ENCODE measurements around the gene TREX2. TPM values are rescaled to one million over a fixed set of nuclear protein-coding genes. Genes with fewer than 3 reads are reported as not detected.
A peak's percentile ranks its signal among the peaks of the same experiment; 100 is the strongest.

TREX2 gene
- total RNA-seq: 0.49 TPM
- 1 to 10 TPM in 1 of 8 donors, under 1 TPM in 7; 0.20 to 1.3 (median 0.63) TPM for polyA plus RNA-seq (ENCODE audit: insufficient read depth in 1 of 8, insufficient read length in 8 of 8, low replicate concordance in 1 of 8)
- long read RNA-seq, donor 1: 0 reads
- long read RNA-seq, donor 2: 0 reads
- long read RNA-seq, donor 3, partial matches to known transcripts: 7 of 7 reads
- long read RNA-seq, donor 3, other reads (novel, unspliced or antisense): 0 of 7 reads
- long read RNA-seq, donor 4: 0 reads
- long read RNA-seq, donor 5: 0 reads
- long read RNA-seq, donor 6, partial matches to known transcripts: 7 of 7 reads
- long read RNA-seq, donor 6, other reads (novel, unspliced or antisense): 0 of 7 reads
- long read RNA-seq, donor 7, partial matches to known transcripts: 5 of 5 reads
- long read RNA-seq, donor 7, other reads (novel, unspliced or antisense): 0 of 5 reads
- long read RNA-seq, donor 8: 0 reads
- long read RNA-seq, donor 9: 0 reads
- long read RNA-seq, donor 10: 0 reads
- long read RNA-seq, donor 11: 0 reads

- WGBS (ENCODE audit: insufficient coverage): 84% methylated on average over 26 of the region's 30 CpGs
- Histone ChIP-seq H3K4me3 (ENCODE audit: low read length) (no peak within 1 kb of the TSS), H3K36me3 (ENCODE audit: control insufficient read depth, insufficient read depth, low read length) (no peaks in the 10 kb centered on the region), H3K4me1 (ENCODE audit: control insufficient read depth, insufficient read depth, low read length) (peaks cover 4% of the 10 kb centered on the region), H3K27ac (ENCODE audit: low read length) (no peak within 1 kb of the TSS), H3K9me3 (replicated peaks; ENCODE audit: control insufficient read depth, low read depth, low read length) (no peaks in the 10 kb centered on the region), H3K27me3 (ENCODE audit: control insufficient read depth, insufficient read depth, low read length) (no peaks in the 10 kb centered on the region)
- no peak for DNase-seq
Measured at GRCh38 chrX:153445856-153446635, at the start of gene TREX2. TSS of gene TREX2 (minus strand) at chrX:153446056. CDS start at chrX:153445430, 626 bp downstream.

- Histone ChIP-seq H3K36me3 (ENCODE audit: control insufficient read depth, insufficient read depth, low read length) (no peaks in the 10 kb centered on the region), H3K4me1 (ENCODE audit: control insufficient read depth, insufficient read depth, low read length) (peaks cover 67% of the 10 kb centered on the region), H3K27ac (ENCODE audit: low read length) (peak overlapping the region; percentile 72), H3K4me3 (ENCODE audit: low read length) (peak overlapping the region; percentile 52), H3K27me3 (ENCODE audit: control insufficient read depth, insufficient read depth, low read length) (peaks cover 5% of the 10 kb centered on the region), H3K9me3 (replicated peaks; ENCODE audit: control insufficient read depth, low read depth, low read length) (no peaks in the 10 kb centered on the region)
- 26% methylated on average over 15 of the region's 17 CpGs for WGBS (ENCODE audit: insufficient coverage)
- DNase-seq: no peak
Measured at GRCh38 chrX:153495362-153495751, 49.5 kb upstream of the TREX2 start.

- Histone ChIP-seq H3K27me3 (ENCODE audit: control insufficient read depth, insufficient read depth, low read length) (peaks cover 5% of the 10 kb centered on the region), H3K4me3 (ENCODE audit: low read length) (peak within 1 kb of the TSS; percentile 52), H3K27ac (ENCODE audit: low read length) (peak within 1 kb of the TSS; percentile 72), H3K4me1 (ENCODE audit: control insufficient read depth, insufficient read depth, low read length) (peaks cover 67% of the 10 kb centered on the region), H3K36me3 (ENCODE audit: control insufficient read depth, insufficient read depth, low read length) (no peaks in the 10 kb centered on the region), H3K9me3 (replicated peaks; ENCODE audit: control insufficient read depth, low read depth, low read length) (no peaks in the 10 kb centered on the region)
- WGBS (ENCODE audit: insufficient coverage): 44% methylated on average over 30 of the region's 41 CpGs
- DNase-seq: peak; percentile 80
Measured at GRCh38 chrX:153494541-153495361, 48.9 kb upstream of the TREX2 start, which contains the start of gene BGN. TSS of gene BGN (plus strand) at chrX:153494980. CDS start at chrX:153504632, 9,652 bp downstream.

- 52% methylated on average over 8 of the region's 12 CpGs for WGBS (ENCODE audit: insufficient coverage)
- peak overlapping the region; percentile 10 for H3K4me3 ChIP-seq (ENCODE audit: low read length)
- H3K4me1 ChIP-seq (ENCODE audit: control insufficient read depth, insufficient read depth, low read length): peaks cover 67% of the 10 kb centered on the region
- no peaks in the 10 kb centered on the region for H3K9me3 ChIP-seq (replicated peaks; ENCODE audit: control insufficient read depth, low read depth, low read length)
- peaks cover 5% of the 10 kb centered on the region for H3K27me3 ChIP-seq (ENCODE audit: control insufficient read depth, insufficient read depth, low read length)
- peak overlapping the region; percentile 60 for H3K27ac ChIP-seq (ENCODE audit: low read length)
- no peak for DNase-seq
- H3K36me3 ChIP-seq (ENCODE audit: control insufficient read depth, insufficient read depth, low read length): no peaks in the 10 kb centered on the region
Measured at GRCh38 chrX:153494061-153494460, 48.2 kb upstream of the TREX2 start.

- Histone ChIP-seq H3K4me3 (ENCODE audit: low read length) (no peak overlapping the region), H3K4me1 (ENCODE audit: control insufficient read depth, insufficient read depth, low read length) (peaks cover 69% of the 10 kb centered on the region), H3K27ac (ENCODE audit: low read length) (no peak overlapping the region), H3K9me3 (replicated peaks; ENCODE audit: control insufficient read depth, low read depth, low read length) (no peaks in the 10 kb centered on the region), H3K27me3 (ENCODE audit: control insufficient read depth, insufficient read depth, low read length) (peaks cover 5% of the 10 kb centered on the region), H3K36me3 (ENCODE audit: control insufficient read depth, insufficient read depth, low read length) (no peaks in the 10 kb centered on the region)
- no peak for DNase-seq
- WGBS (ENCODE audit: insufficient coverage): 90% methylated on average over 4 of the region's 11 CpGs
Measured at GRCh38 chrX:153493085-153493484, 47.2 kb upstream of the TREX2 start.

- H3K27ac ChIP-seq (ENCODE audit: low read length): no peak overlapping the region
Measured at GRCh38 chrX:153492543-153492942, 46.7 kb upstream of the TREX2 start.

GRCh38 chrX:153491918-153492317 is 46.1 kb upstream of the TREX2 start:
- DNase-seq: no peak
- peak overlapping the region; percentile 51 for H3K27ac ChIP-seq (ENCODE audit: low read length)
- no peaks in the 10 kb centered on the region for H3K36me3 ChIP-seq (ENCODE audit: control insufficient read depth, insufficient read depth, low read length)
- H3K4me1 ChIP-seq (ENCODE audit: control insufficient read depth, insufficient read depth, low read length): peaks cover 80% of the 10 kb centered on the region
- peaks cover 5% of the 10 kb centered on the region for H3K27me3 ChIP-seq (ENCODE audit: control insufficient read depth, insufficient read depth, low read length)
- WGBS (ENCODE audit: insufficient coverage): 37% methylated on average over 8 of the region's 11 CpGs
- H3K9me3 ChIP-seq (replicated peaks; ENCODE audit: control insufficient read depth, low read depth, low read length): no peaks in the 10 kb centered on the region
- no peak overlapping the region for H3K4me3 ChIP-seq (ENCODE audit: low read length)

More at GRCh38 chrX:153492543-153492942, 46.7 kb upstream of the TREX2 start:
- no peak overlapping the region for H3K4me3 ChIP-seq (ENCODE audit: low read length)
- no peaks in the 10 kb centered on the region for H3K9me3 ChIP-seq (replicated peaks; ENCODE audit: control insufficient read depth, low read depth, low read length)
- no peaks in the 10 kb centered on the region for H3K36me3 ChIP-seq (ENCODE audit: control insufficient read depth, insufficient read depth, low read length)
- H3K4me1 ChIP-seq (ENCODE audit: control insufficient read depth, insufficient read depth, low read length): peaks cover 74% of the 10 kb centered on the region
- 74% methylated on average over 8 of the region's 12 CpGs for WGBS (ENCODE audit: insufficient coverage)
- H3K27me3 ChIP-seq (ENCODE audit: control insufficient read depth, insufficient read depth, low read length): peaks cover 5% of the 10 kb centered on the region
- no peak for DNase-seq

- peak; percentile 53 for DNase-seq
- Histone ChIP-seq H3K36me3 (ENCODE audit: control insufficient read depth, insufficient read depth, low read length) (no peaks in the 10 kb centered on the region), H3K27me3 (ENCODE audit: control insufficient read depth, insufficient read depth, low read length) (peaks cover 5% of the 10 kb centered on the region), H3K4me1 (ENCODE audit: control insufficient read depth, insufficient read depth, low read length) (peaks cover 83% of the 10 kb centered on the region), H3K27ac (ENCODE audit: low read length) (peak overlapping the region; percentile 51), H3K9me3 (replicated peaks; ENCODE audit: control insufficient read depth, low read depth, low read length) (no peaks in the 10 kb centered on the region), H3K4me3 (ENCODE audit: low read length) (no peak overlapping the region)
- 49% methylated on average over 7 of the region's 10 CpGs for WGBS (ENCODE audit: insufficient coverage)
Measured at GRCh38 chrX:153491351-153491914, 45.6 kb upstream of the TREX2 start.

GRCh38 chrX:153490217-153490930 is 44.5 kb upstream of the TREX2 start:
- WGBS (ENCODE audit: insufficient coverage): 88% methylated on average over 10 of the region's 20 CpGs
- Histone ChIP-seq H3K9me3 (replicated peaks; ENCODE audit: control insufficient read depth, low read depth, low read length) (no peaks in the 10 kb centered on the region), H3K4me1 (ENCODE audit: control insufficient read depth, insufficient read depth, low read length) (peaks cover 90% of the 10 kb centered on the region), H3K36me3 (ENCODE audit: control insufficient read depth, insufficient read depth, low read length) (no peaks in the 10 kb centered on the region), H3K27me3 (ENCODE audit: control insufficient read depth, insufficient read depth, low read length) (peaks cover 4% of the 10 kb centered on the region), H3K27ac (ENCODE audit: low read length) (peak overlapping the region; percentile 7), H3K4me3 (ENCODE audit: low read length) (no peak overlapping the region)
- DNase-seq: no peak

All from muscle of leg (tissue), 16 donors.